OCI-LY3 (cell line): ENCODE results near the gene WNT11.

Experiments used
- H2AFZ ChIP-seq: fragments of 200-600, 300-600 bp; shearing (Covaris generic); 2 replicates; pipeline ENCODE4 v1.6.0; 2014; ENCODE audit warnings: antibody characterized with exemption, low read depth, low read length
- H3K27ac ChIP-seq: fragments of 200-600, 300-600 bp; sonication (generic); 2 replicates; pipeline ENCODE4 v1.5.1; 2014; ENCODE audit warnings: mild to moderate bottlenecking, low read length, moderate library complexity, mixed read lengths
- H3K27me3 ChIP-seq: fragments of 200-600, 300-600 bp; sonication (generic); 2 replicates; pipeline ENCODE4 v1.6.1; 2014; ENCODE audit warnings: low read depth, low read length, mixed read lengths
- H3K36me3 ChIP-seq: fragments of 200-600, 300-600 bp; sonication (generic); replicated peaks from 2 replicates; pipeline ENCODE3; 2014; ENCODE audit warnings: low read depth, low read length, mixed read lengths
- H3K4me1 ChIP-seq: fragments of 300-600, 200-600 bp; sonication (generic); 2 replicates; pipeline ENCODE4 v1.6.1; 2014; ENCODE audit warnings: low read length, mixed read lengths
- H3K4me2 ChIP-seq: fragments of 200-600, 300-600 bp; sonication (generic); 2 replicates; pipeline ENCODE4 v1.6.1; 2014; ENCODE audit warnings: low read length, mixed read lengths
- H3K4me3 ChIP-seq: fragments of 300-600, 200-600 bp; sonication (generic); 2 replicates; pipeline ENCODE4 v1.5.1; 2014; ENCODE audit warnings: antibody characterized with exemption, mild to moderate bottlenecking, low read length, moderate library complexity
- H3K79me2 ChIP-seq: fragments of 300-600, 200-600 bp; shearing (Covaris generic); 2 replicates; pipeline ENCODE4 v1.6.1; 2014; ENCODE audit warnings: mild to moderate bottlenecking, low read length, mixed read lengths
- H3K9ac ChIP-seq: fragments of 300-600, 200-600 bp; shearing (Covaris generic); 2 replicates; pipeline ENCODE4 v1.6.0; 2014; ENCODE audit warnings: mild to moderate bottlenecking, low read length, moderate library complexity
- H3K9me3 ChIP-seq: fragments of 200-600, 300-600 bp; shearing (Covaris generic); 2 replicates; pipeline ENCODE4 v1.6.1; 2014; ENCODE audit warnings: low read length, mixed read lengths; ENCODE audit not compliant: insufficient read depth
- H4K20me1 ChIP-seq: fragments of 200-600, 300-600 bp; sonication (generic); 2 replicates; pipeline ENCODE4 v1.6.1; 2016; ENCODE audit warnings: low read length, mixed read lengths; ENCODE audit not compliant: insufficient read depth
- CTCF ChIP-seq: fragments of 200-600, 300-600 bp; sonication (generic); IDR thresholded peaks from 2 replicates; pipeline ENCODE4 v1.5.1; 2014; ENCODE audit warnings: antibody characterized with exemption, low read length, low read depth
- EZH2phosphoT487 ChIP-seq: fragments of 200-600 bp; shearing (Covaris generic); IDR thresholded peaks from 2 replicates; pipeline ENCODE4 v1.6.1; 2018; ENCODE audit warnings: antibody characterized with exemption, mixed run types, low read depth

The WNT11 gene

GRCh38 chr11:76206327-76207081 is at the start of gene WNT11:
WNT11 (minus strand) TSS chr11:76206502; CDS start chr11:76206407, 95 bp downstream.
- H3K27me3 ChIP-seq, result peaks cover 23% of the 10 kb centered on the region; the same call in 1 of the 2 replicates
- H2AFZ ChIP-seq, result peak within 1 kb of the TSS; percentile 55; the same call in 1 of the 2 replicates

GRCh38 chr11:76253416-76253815 is 47.1 kb upstream of the WNT11 start:
- H3K9me3 ChIP-seq, result peaks cover 13% of the 10 kb centered on the region
- no peak overlapping the region for H3K9ac ChIP-seq
- H3K4me2 ChIP-seq, result no peak overlapping the region
- no peak overlapping the region for H3K27ac ChIP-seq
- H3K27me3 ChIP-seq, result peaks cover 29% of the 10 kb centered on the region
- no peaks in the 10 kb centered on the region for H4K20me1 ChIP-seq
- no peaks in the 10 kb centered on the region for H3K4me1 ChIP-seq
- H3K36me3 ChIP-seq, result no peaks in the 10 kb centered on the region
- H2AFZ ChIP-seq, result no peak overlapping the region
- TF ChIP-seq CTCF (no peak), EZH2phosphoT487 (no peak)
- no peaks in the 10 kb centered on the region for H3K79me2 ChIP-seq
- H3K4me3 ChIP-seq, result no peak overlapping the region

More at GRCh38 chr11:76206327-76207081, at the start of gene WNT11:
- peaks cover 11% of the 10 kb centered on the region for H3K4me1 ChIP-seq
- H3K9ac ChIP-seq, result no peak within 1 kb of the TSS
- peak within 1 kb of the TSS; percentile 89 for H3K4me2 ChIP-seq
- H3K79me2 ChIP-seq, result no peaks in the 10 kb centered on the region
- H3K4me3 ChIP-seq, result peak within 1 kb of the TSS; percentile 75
- H4K20me1 ChIP-seq, result no peaks in the 10 kb centered on the region
- no peak within 1 kb of the TSS for H3K27ac ChIP-seq
- TF ChIP-seq EZH2phosphoT487 (no peak), CTCF (no peak)
- H3K36me3 ChIP-seq, result no peaks in the 10 kb centered on the region
- no peaks in the 10 kb centered on the region for H3K9me3 ChIP-seq

GRCh38 chr11:76252631-76253070 is 46.3 kb upstream of the WNT11 start:
- Histone ChIP-seq H4K20me1 (no peaks in the 10 kb centered on the region), H3K9me3 (peaks cover 13% of the 10 kb centered on the region), H3K27me3 (peaks cover 26% of the 10 kb centered on the region), H2AFZ (no peak overlapping the region), H3K79me2 (no peaks in the 10 kb centered on the region), H3K9ac (no peak overlapping the region), H3K4me3 (no peak overlapping the region), H3K4me1 (no peaks in the 10 kb centered on the region), H3K36me3 (no peaks in the 10 kb centered on the region), H3K27ac (no peak overlapping the region), H3K4me2 (no peak overlapping the region)
- TF ChIP-seq EZH2phosphoT487 (no peak), CTCF (no peak)

- Histone ChIP-seq H3K4me1 (no peaks in the 10 kb centered on the region), H3K36me3 (no peaks in the 10 kb centered on the region), H3K27me3 (peaks cover 26% of the 10 kb centered on the region), H3K4me2 (no peak overlapping the region), H3K27ac (no peak overlapping the region), H3K4me3 (no peak overlapping the region), H4K20me1 (no peaks in the 10 kb centered on the region), H3K9ac (no peak overlapping the region), H2AFZ (no peak overlapping the region), H3K9me3 (peaks cover 13% of the 10 kb centered on the region), H3K79me2 (no peaks in the 10 kb centered on the region)
- TF ChIP-seq EZH2phosphoT487, result no peak
- TF ChIP-seq CTCF, result no peak
These were observed 45.3 kb upstream of the WNT11 start for GRCh38 chr11:76251576-76251975.
